Right lobe of liver (tissue), 6 donors: Measurements from ENCODE around the gene PPIA. TPM values are rescaled to one million over a fixed set of nuclear protein-coding genes. Genes with fewer than 3 reads are reported as not detected.

Experiments used
- ATAC-seq, 4 donors: fragments of 200-7000 bp; cut with Tn5 transposase; one replicate each; pipeline ENCODE4 v1.9.1; 2020; ENCODE audit warnings: mild to moderate bottlenecking in 4 of 4, moderate library complexity in 4 of 4
- DNase-seq, 3 donors: peaks; one replicate each; pipeline ENCODE4 v3.0.0-alpha.2; 2020
- H3K27ac ChIP-seq, 3 donors: fragments of 200-600 bp; one replicate each; pipeline ENCODE4 v1.8.0; 2022
- H3K27me3 ChIP-seq, 2 donors: fragments of 200-600 bp; one replicate each; pipeline ENCODE4 v1.8.0; 2022
- H3K36me3 ChIP-seq, 4 donors: fragments of 200-600 bp; sonication (generic) in 1 of 4; one replicate each; pipeline versions ENCODE4 v1.5.1 to v1.8.0; 2017 to 2022; ENCODE audit warnings: control low read depth in 1 of 4
- H3K4me1 ChIP-seq, 4 donors: fragments of 200-600 bp; sonication (generic) in 1 of 4; one replicate each; pipeline versions ENCODE4 v1.5.1 to v1.8.0; 2017 to 2022; ENCODE audit warnings: control low read depth in 1 of 4
- H3K4me3 ChIP-seq, 3 donors: fragments of 200-600 bp; one replicate each; pipeline ENCODE4 v1.8.0; 2022
- H3K9me3 ChIP-seq, 4 donors: fragments of 200-600 bp; sonication (generic) in 1 of 4; one replicate each; pipeline versions ENCODE4 v1.5.1 to v1.8.0; 2017 to 2022; ENCODE audit warnings: control low read depth in 1 of 4
- POLR2A ChIP-seq: fragments of 450-650 bp; IDR thresholded peaks from one replicate; pipeline ENCODE4 v1.6.1; 2017; ENCODE audit warnings: antibody characterized with exemption, mild to moderate bottlenecking
- WGBS: methylation state at CpG from one replicate; pipeline ENCODE4 v1.1.6; 2018; ENCODE audit warnings: low coverage, low lambda C conversion rate; ENCODE audit not compliant: insufficient coverage; ENCODE audit errors: missing lambda C conversion rate; 5-methylcytosine and 5-hydroxymethylcytosine counted together
- intact Hi-C, 2 donors: fragments of 100-400 bp; cut with DNase I; formaldehyde crosslinking; loops; one replicate each; pipeline versions ENCODE4 v1.11.2 to v1.14.1; 2022
- total RNA-seq, 6 experiments: library from RNA; depleted of rRNA in 2 of 6; stranded (reverse); fragments of >200 nt in 2 of 6; fragmentation: NEBNext Ultra II Directional in 3 of 6; extraction: Animal tissue kit (Norgen Biotek cat#: 25700) in 3 of 6; gene quantifications; one replicate each; pipeline versions ENCODE4 v1.1.0 to v1.2.4, GENCODE V29; 2016 to 2023
- TF ChIP-seq, protein P1 (sequence below), 4 donors: fragments of 200-600 bp in 3 of 4; fragments of 450-650 bp in 1 of 4; IDR thresholded peaks; one replicate each; pipeline versions ENCODE4 v1.5.1 to v1.8.0; 2016 to 2022; ENCODE audit warnings: antibody characterized with exemption in 4 of 4, mild to moderate bottlenecking in 2 of 4
- donor health status: DM: no; HTN: yes; CAD: no.
- donor health status: DM: no; HTN: no; CAD: no.
- donor health status: DM: no; HTN: no; CAD: no.
- donor health status: DM: no; HTN: yes; CAD: no.
- donor health status: DM: no; HTN: yes; CAD: no.

The PPIA gene
- total RNA-seq, 6 experiments from 2014 or later = 530 to 1,528 (median 637) TPM

DNA sequence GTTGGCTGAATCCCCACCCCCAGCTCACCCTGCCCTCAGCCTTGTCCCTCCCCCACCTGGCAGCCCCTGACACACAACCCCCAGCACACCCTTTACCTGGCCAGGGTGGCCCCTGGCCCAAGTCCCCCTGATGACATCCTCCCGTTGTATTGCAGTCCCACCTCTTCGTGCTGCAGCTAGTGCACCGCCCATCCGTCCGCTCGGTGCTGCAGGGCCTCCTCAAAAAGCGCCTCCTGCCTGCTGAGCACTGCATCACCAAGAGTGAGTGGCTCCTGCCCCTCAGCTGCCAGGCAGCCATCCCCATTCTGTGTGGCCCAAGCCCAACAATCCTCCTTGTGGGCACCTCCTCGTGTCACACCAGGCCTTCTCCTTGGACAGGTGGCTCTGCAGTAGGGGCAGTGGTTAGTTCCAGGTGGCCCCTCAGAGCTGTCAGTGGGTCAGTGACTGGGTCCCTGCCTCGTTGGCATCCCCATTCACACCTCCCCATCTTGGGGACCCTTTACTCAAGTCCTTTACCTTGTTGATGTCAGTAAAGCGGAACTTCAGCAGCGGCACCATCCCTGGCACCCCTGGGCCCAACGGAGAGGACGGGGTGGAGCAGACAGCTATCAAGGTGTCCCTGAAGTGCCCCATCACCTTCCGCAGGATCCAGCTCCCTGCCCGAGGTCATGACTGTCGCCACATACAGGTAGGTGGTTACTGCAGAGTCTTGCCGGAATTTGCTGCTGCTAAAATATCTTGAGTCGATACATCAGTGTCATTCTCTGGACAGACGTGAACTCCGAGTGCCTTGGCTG is 33.6 kb upstream of the PPIA start:
- Histone ChIP-seq H3K9me3 (no peaks in the 10 kb centered on the region), H3K27me3 (no peaks in the 10 kb centered on the region), H3K4me1 (peaks cover 0 to 24% (median 6%) of the 10 kb centered on the region in 4 donors), H3K36me3 (peaks cover 0 to 52% (median 16%) of the 10 kb centered on the region in 4 donors), H3K4me3 (no peak overlapping the region), H3K27ac (no peak overlapping the region)
- DNase-seq (no peak), ATAC-seq (no peak)
- 94% methylated on average over 11 of the region's 20 CpGs for WGBS
- TF ChIP-seq POLR2A = no peak
- TF ChIP-seq, protein P1, sequence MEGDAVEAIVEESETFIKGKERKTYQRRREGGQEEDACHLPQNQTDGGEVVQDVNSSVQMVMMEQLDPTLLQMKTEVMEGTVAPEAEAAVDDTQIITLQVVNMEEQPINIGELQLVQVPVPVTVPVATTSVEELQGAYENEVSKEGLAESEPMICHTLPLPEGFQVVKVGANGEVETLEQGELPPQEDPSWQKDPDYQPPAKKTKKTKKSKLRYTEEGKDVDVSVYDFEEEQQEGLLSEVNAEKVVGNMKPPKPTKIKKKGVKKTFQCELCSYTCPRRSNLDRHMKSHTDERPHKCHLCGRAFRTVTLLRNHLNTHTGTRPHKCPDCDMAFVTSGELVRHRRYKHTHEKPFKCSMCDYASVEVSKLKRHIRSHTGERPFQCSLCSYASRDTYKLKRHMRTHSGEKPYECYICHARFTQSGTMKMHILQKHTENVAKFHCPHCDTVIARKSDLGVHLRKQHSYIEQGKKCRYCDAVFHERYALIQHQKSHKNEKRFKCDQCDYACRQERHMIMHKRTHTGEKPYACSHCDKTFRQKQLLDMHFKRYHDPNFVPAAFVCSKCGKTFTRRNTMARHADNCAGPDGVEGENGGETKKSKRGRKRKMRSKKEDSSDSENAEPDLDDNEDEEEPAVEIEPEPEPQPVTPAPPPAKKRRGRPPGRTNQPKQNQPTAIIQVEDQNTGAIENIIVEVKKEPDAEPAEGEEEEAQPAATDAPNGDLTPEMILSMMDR (IDR thresholded peaks at IDR 0.05) = no peak
- intact Hi-C loops = no loop called here

DNA sequence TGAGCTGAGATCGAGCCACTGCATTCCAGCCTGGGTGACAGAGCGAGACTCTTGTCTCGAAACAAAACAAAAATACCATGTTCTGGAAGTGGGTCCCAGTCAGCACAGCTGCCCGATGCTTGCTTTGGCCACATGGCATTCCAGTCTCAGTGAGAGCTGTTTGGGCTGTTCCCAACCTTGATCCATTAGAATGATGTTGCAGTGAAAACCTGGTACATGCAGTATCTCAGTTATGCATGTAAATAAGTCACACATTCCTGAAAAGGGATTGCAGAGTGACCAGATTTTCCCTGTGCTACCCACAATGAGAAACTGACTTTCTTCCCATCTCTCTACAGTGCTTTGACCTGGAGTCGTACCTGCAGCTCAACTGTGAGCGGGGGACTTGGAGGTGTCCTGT is 32.4 kb upstream of the PPIA start:
- Histone ChIP-seq H3K36me3 (peaks cover 0 to 50% (median 16%) of the 10 kb centered on the region in 4 donors), H3K4me1 (peaks cover 0 to 34% (median 11%) of the 10 kb centered on the region in 4 donors), H3K4me3 (no peak overlapping the region), H3K27ac (no peak overlapping the region), H3K27me3 (no peaks in the 10 kb centered on the region), H3K9me3 (no peaks in the 10 kb centered on the region)
- ATAC-seq (no peak), DNase-seq (no peak)
- intact Hi-C loops = no loop called here
- 83% methylated on average over 5 of the region's 6 CpGs for WGBS
- TF ChIP-seq POLR2A = no peak

DNA sequence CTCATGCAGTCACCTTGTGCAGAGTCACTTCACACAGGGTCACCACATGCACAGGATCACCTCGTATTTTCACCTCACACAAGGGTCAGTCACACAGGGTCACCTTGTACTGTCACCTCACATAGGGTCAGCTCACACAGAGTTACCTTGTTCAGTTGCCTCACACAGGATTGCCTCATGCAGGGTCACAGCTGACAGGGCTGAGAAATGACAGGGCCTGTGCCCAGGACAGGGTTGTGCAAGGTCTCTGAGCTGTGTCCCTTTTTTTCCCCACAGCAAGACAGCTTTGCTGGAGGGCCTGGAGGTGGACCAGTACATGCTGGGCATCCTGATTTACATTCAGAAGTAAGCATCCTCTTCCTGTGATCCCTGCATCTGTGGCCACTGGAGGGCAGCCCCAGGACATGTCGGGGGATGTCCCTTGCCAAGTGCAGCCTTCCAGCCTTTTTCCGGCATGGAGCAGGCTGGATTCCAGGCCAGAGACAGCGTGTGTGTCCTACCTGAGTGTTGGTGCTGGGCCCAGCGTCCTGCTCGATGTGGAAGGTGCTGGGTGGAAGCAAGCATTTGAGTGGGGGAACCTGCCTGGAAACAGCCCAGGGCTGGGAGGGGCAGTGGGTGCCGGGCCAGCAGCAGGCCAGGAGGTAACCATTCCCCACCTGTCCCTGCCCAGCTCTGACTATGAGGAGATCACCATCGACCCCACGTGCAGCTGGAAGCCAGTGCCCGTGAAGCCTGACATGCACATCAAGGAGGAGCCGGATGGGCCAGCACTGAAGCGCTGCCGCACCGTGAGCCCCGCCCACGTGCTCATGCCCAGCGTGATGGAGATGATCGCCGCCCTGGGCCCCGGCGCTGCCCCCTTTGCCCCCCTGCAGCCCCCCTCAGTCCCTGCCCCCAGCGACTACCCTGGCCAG is 31.6 kb upstream of the PPIA start:
- H3K4me1 ChIP-seq = peaks cover 0 to 39% (median 11%) of the 10 kb centered on the region in 4 donors
- no peak overlapping the region for H3K4me3 ChIP-seq
- peak overlapping the region in 2 of 3 donors; percentile 37 to 53 for H3K27ac ChIP-seq
- H3K36me3 ChIP-seq = peaks cover 0 to 45% (median 16%) of the 10 kb centered on the region in 4 donors
- intact Hi-C loops = no loop called here
- peak; percentile 86 to 92 (median 90) for ATAC-seq
- TF ChIP-seq, protein P1 (IDR thresholded peaks at IDR 0.05) = peak in 2 of 4 donors; percentile 16
- no peak for TF ChIP-seq POLR2A
- H3K27me3 ChIP-seq = no peaks in the 10 kb centered on the region
- H3K9me3 ChIP-seq = no peaks in the 10 kb centered on the region
- peak; percentile 74 to 96 (median 92) for DNase-seq
- 33% methylated on average over 4 of the region's 22 CpGs for WGBS

DNA sequence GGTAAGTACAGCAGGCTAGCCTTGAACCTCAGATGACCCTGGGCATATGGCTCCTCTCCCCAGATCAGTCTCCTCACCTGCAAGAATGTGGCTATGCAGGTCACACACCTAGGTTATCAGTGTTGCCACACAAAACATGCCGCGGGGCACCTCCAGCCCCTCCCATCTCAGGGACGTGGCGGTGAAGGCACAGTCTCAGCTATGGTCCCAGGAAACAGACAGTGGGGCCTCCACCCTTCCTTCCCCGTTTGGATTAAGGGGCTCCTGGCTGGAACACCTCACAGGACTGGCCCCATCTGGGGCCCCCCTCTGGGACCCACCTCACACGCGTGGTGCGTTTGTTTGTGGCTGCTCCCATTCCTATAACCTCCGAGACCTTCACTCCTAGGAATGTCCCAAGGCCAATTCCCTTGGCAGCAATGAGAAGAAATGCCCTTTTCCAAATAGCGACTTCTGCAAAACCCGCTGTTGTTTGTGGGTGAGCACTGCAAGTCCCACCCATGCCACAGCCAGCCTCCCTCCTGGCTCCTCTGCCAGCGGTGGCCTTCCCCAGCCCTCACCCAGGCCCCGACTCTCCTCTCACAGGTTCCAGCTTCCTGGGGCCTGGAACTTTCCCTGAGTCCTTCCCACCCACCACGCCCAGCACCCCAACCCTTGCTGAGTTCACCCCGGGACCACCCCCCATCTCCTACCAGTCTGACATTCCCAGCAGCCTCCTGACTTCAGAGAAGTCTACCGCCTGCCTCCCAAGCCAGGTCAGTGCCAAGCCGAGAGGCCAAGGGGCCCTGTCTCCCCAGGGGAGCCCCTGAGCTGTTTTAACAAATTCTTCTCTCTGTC is 30.7 kb upstream of the PPIA start:
- TF ChIP-seq, protein P1 (IDR thresholded peaks at IDR 0.05) = no peak
- no peak for TF ChIP-seq POLR2A
- DNase-seq (no peak), ATAC-seq (no peak)
- H3K4me3 ChIP-seq = no peak overlapping the region
- peaks cover 0 to 37% (median 14%) of the 10 kb centered on the region in 4 donors for H3K36me3 ChIP-seq
- intact Hi-C loops = no loop called here
- whole genome bisulfite sequencing = 87% methylated on average over 10 of the region's 17 CpGs
- peak overlapping the region in 1 of 3 donors; percentile 37 for H3K27ac ChIP-seq
- H3K27me3 ChIP-seq = no peaks in the 10 kb centered on the region
- H3K9me3 ChIP-seq = no peaks in the 10 kb centered on the region
- H3K4me1 ChIP-seq = peaks cover 0 to 47% (median 11%) of the 10 kb centered on the region in 4 donors
